H9 (cell line): Measurements from ENCODE around the gene PRRX2. TPM values are rescaled to one million over a fixed set of nuclear protein-coding genes. Genes with fewer than 3 reads are reported as not detected.

Experiments used
- DNase-seq: peaks from one replicate; pipeline ENCODE4 v3.0.0-alpha.2; 2017
- H2AFZ ChIP-seq: one replicate; pipeline ENCODE4 v1.6.1; 2013; ENCODE audit warnings: mild to moderate bottlenecking, low read length, control low read depth, moderate library complexity
- H2AK5ac ChIP-seq: 2 replicates; pipeline ENCODE4 v1.6.1; 2013; ENCODE audit warnings: low read length, control low read depth, mixed read lengths; ENCODE audit not compliant: insufficient read length
- H2BK120ac ChIP-seq: one replicate; pipeline ENCODE4 v1.6.1; 2013; ENCODE audit warnings: low read depth, mild to moderate bottlenecking, low read length, control low read depth, inconsistent platforms; ENCODE audit not compliant: poor library complexity, severe bottlenecking
- H2BK12ac ChIP-seq: 2 replicates; pipeline ENCODE4 v1.6.1; 2013; ENCODE audit warnings: low read length, control low read depth, mixed read lengths, low read depth; ENCODE audit not compliant: insufficient read length
- H2BK15ac ChIP-seq: 2 replicates; pipeline ENCODE4 v1.6.1; 2013; ENCODE audit warnings: low read depth, low read length, control low read depth
- H2BK20ac ChIP-seq: one replicate; pipeline ENCODE4 v1.6.1; 2013; ENCODE audit warnings: low read depth, mild to moderate bottlenecking, low read length, control low read depth, inconsistent platforms; ENCODE audit not compliant: poor library complexity, severe bottlenecking
- H2BK5ac ChIP-seq: 2 replicates; pipeline ENCODE4 v1.6.1; 2013; ENCODE audit warnings: low read length, control low read depth, mixed read lengths; ENCODE audit not compliant: insufficient read length
- H3K14ac ChIP-seq: 2 replicates; pipeline ENCODE4 v1.6.1; 2013; ENCODE audit warnings: low read length, control low read depth; ENCODE audit not compliant: insufficient read depth
- H3K18ac ChIP-seq: 2 replicates; pipeline ENCODE4 v1.6.1; 2013; ENCODE audit warnings: low read depth, mild to moderate bottlenecking, mixed read lengths, low read length, control low read depth; ENCODE audit not compliant: insufficient read length
- H3K23ac ChIP-seq: 2 replicates; pipeline ENCODE4 v1.6.1; 2013; ENCODE audit warnings: low read length, control low read depth, mixed read lengths, low read depth; ENCODE audit not compliant: insufficient read length
- H3K23me2 ChIP-seq: 2 replicates; pipeline ENCODE4 v1.6.1; 2013; ENCODE audit warnings: low read depth, mild to moderate bottlenecking, mixed read lengths, low read length, control low read depth; ENCODE audit not compliant: insufficient read length, poor library complexity, severe bottlenecking
- H3K27ac ChIP-seq: 2 replicates; pipeline ENCODE4 v1.5.1; 2013; ENCODE audit warnings: low read length, control low read depth, mixed read lengths, low read depth; ENCODE audit not compliant: insufficient read length
- H3K27me3 ChIP-seq: 2 replicates; pipeline ENCODE4 v1.6.1; 2013; ENCODE audit warnings: low read length, control low read depth, inconsistent platforms; ENCODE audit not compliant: insufficient read depth
- H3K4ac ChIP-seq: 2 replicates; pipeline ENCODE4 v1.6.1; 2013; ENCODE audit warnings: low read depth, mild to moderate bottlenecking, control low read depth, inconsistent platforms, low read length, moderate library complexity
- H3K4me1 ChIP-seq: 2 replicates; pipeline ENCODE4 v1.6.1; 2013; ENCODE audit warnings: low read length, control low read depth, inconsistent platforms; ENCODE audit not compliant: insufficient read depth
- H3K4me2 ChIP-seq: 2 replicates; pipeline ENCODE4 v1.6.1; 2013; ENCODE audit warnings: low read length, control low read depth, mixed read lengths; ENCODE audit not compliant: insufficient read length, insufficient read depth
- H3K56ac ChIP-seq: 2 replicates; pipeline ENCODE4 v1.6.1; 2013; ENCODE audit warnings: low read depth, mild to moderate bottlenecking, mixed read lengths, low read length, control low read depth; ENCODE audit not compliant: insufficient read length
- H3K79me1 ChIP-seq: 2 replicates; pipeline ENCODE4 v1.6.1; 2013; ENCODE audit warnings: low read depth, mild to moderate bottlenecking, moderate library complexity, low read length, control low read depth, inconsistent platforms; ENCODE audit not compliant: insufficient read depth, poor library complexity, severe bottlenecking
- H3K79me2 ChIP-seq: 2 replicates; pipeline ENCODE4 v1.6.1; 2013; ENCODE audit warnings: low read length, control low read depth, inconsistent platforms; ENCODE audit not compliant: insufficient read depth
- H3K9ac ChIP-seq: 2 replicates; pipeline ENCODE4 v1.6.1; 2013; ENCODE audit warnings: low read length, control low read depth, mixed read lengths; ENCODE audit not compliant: insufficient read length; ENCODE audit errors: extremely low read depth
- H3K9me3 ChIP-seq: one replicate; pipeline ENCODE4 v1.6.1; 2013; ENCODE audit warnings: low read depth, low read length, inconsistent platforms; ENCODE audit not compliant: control insufficient read depth
- H3T11ph ChIP-seq: one replicate; pipeline ENCODE4 v1.6.1; 2013; ENCODE audit warnings: mild to moderate bottlenecking, low read length, control low read depth, inconsistent platforms
- H4K20me1 ChIP-seq: one replicate; pipeline ENCODE4 v1.6.1; 2013; ENCODE audit not compliant: control insufficient read depth, insufficient read length, insufficient read depth
- H4K5ac ChIP-seq: 2 replicates; pipeline ENCODE4 v1.6.1; 2013; ENCODE audit warnings: low read depth, mild to moderate bottlenecking, mixed read lengths, low read length, control low read depth; ENCODE audit not compliant: insufficient read length
- H4K8ac ChIP-seq: replicated peaks from 2 replicates; pipeline ENCODE4 v1.6.1; 2013; ENCODE audit warnings: low read length, control low read depth, mixed read lengths, low read depth; ENCODE audit not compliant: insufficient read length
- H4K91ac ChIP-seq: 2 replicates; pipeline ENCODE4 v1.6.1; 2013; ENCODE audit warnings: low read depth, mild to moderate bottlenecking, moderate library complexity, mixed read lengths, low read length, control low read depth; ENCODE audit not compliant: insufficient read length
- H3K27ac Mint-ChIP-seq, 3 experiments: 2 replicates in 2 of 3; 3 replicates in 1 of 3; pipeline ENCODE4 v1.8.0; 2020 to 2021; ENCODE audit warnings: mixed read lengths in 3 of 3, mild to moderate bottlenecking in 1 of 3, moderate library complexity in 1 of 3
- H3K27me3 Mint-ChIP-seq: 2 replicates; pipeline ENCODE4 v1.8.0; 2021; ENCODE audit warnings: low read depth, mild to moderate bottlenecking, moderate library complexity, mixed read lengths
- H3K36me3 Mint-ChIP-seq, 3 experiments: 2 replicates in 2 of 3; 3 replicates in 1 of 3; pipeline ENCODE4 v1.8.0; 2020 to 2021; ENCODE audit warnings: low read depth in 3 of 3, mixed read lengths in 3 of 3; ENCODE audit not compliant: insufficient read depth in 1 of 3
- H3K4me1 Mint-ChIP-seq, 2 experiments: 2 replicates each; pipeline ENCODE4 v1.8.0; 2020; ENCODE audit warnings: mixed read lengths in 2 of 2
- H3K4me3 Mint-ChIP-seq, 2 experiments: 2 replicates in 1 of 2; 3 replicates in 1 of 2; pipeline ENCODE4 v1.8.0; 2020 to 2021; ENCODE audit warnings: mild to moderate bottlenecking in 2 of 2, mixed read lengths in 2 of 2, moderate library complexity in 1 of 2
- H3K9me3 Mint-ChIP-seq, 2 experiments: 2 replicates in 1 of 2; 3 replicates in 1 of 2; pipeline ENCODE4 v1.8.0; 2020; ENCODE audit warnings: mild to moderate bottlenecking in 2 of 2, mixed read lengths in 2 of 2, moderate library complexity in 1 of 2
- WGBS: extraction: QIAGEN DNeasy Blood & Tissue Kit; methylation state at CpG from one replicate; pipeline ENCODE4 v1.1.7; 2013; ENCODE audit warnings: missing lambda C conversion rate, low lambda C conversion rate, mixed read lengths; ENCODE audit not compliant: insufficient read length; ENCODE audit errors: extremely low coverage; 5-methylcytosine and 5-hydroxymethylcytosine counted together
- total RNA-seq: library from RNA; stranded (reverse); gene quantifications from 2 replicates; pipeline ENCODE4 v1.2.1, GENCODE V29; 2021
- TF ChIP-seq, protein P1 (sequence below): fragments of 200-600 bp; sonication (generic); conservative IDR thresholded peaks from 3 replicates; pipeline ENCODE4 v1.8.0; 2021; ENCODE audit warnings: antibody characterized with exemption, mild to moderate bottlenecking

PRRX2 gene
- total RNA-seq, 1 experiment from 2014 or later: 3.9 TPM

DNA sequence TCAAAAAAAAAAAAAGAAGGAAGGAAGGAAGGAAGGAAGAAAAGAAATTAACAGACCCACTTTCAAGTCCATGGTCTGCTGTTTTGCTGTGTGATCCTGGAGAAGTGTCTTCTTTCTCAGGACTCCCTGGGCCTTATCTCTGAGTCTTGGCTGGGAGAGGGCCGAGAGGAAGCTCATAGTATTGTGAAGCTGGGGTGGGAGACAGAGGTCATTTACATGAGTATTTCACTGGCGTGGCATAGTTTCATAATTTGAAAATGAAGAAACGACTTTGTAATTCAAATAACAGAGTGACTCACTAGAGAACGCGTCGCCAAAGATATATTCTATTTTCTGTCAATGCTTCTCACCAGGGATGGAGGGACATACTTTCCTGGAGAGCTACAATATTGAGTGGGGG, 42.1 kb upstream of the PRRX2 start:
- Histone ChIP-seq H3K23ac (no peak overlapping the region), H4K91ac (no peak overlapping the region), H3K23me2 (peaks cover 15% of the 10 kb centered on the region), H4K20me1 (no peaks in the 10 kb centered on the region), H3K79me1 (peaks cover 6% of the 10 kb centered on the region), H3K4me1 (0 out of 2 replicates have a peak, but pooled peaks cover 2% of the 10 kb centered on the region), H2AFZ (no peak overlapping the region), H3K79me2 (peaks cover 20% of the 10 kb centered on the region), H2BK20ac (no peak overlapping the region), H2BK5ac (no peak overlapping the region), H3K9me3 (no peaks in the 10 kb centered on the region), H2BK15ac (no peak overlapping the region), H2BK12ac (no peak overlapping the region), H3K18ac (no peak overlapping the region), H3K4ac (no peak overlapping the region), H3K4me2 (no peak overlapping the region), H3K14ac (no peak overlapping the region), H3K27ac (no peak overlapping the region), H4K5ac (no peak overlapping the region), H3K56ac (no peak overlapping the region), H3T11ph (no peak overlapping the region), H3K27me3 (peaks cover 22% of the 10 kb centered on the region), H2AK5ac (no peak overlapping the region), H3K9ac (no peak overlapping the region), H4K8ac (no peak overlapping the region), H2BK120ac (no peak overlapping the region)
- TF ChIP-seq, protein P1, sequence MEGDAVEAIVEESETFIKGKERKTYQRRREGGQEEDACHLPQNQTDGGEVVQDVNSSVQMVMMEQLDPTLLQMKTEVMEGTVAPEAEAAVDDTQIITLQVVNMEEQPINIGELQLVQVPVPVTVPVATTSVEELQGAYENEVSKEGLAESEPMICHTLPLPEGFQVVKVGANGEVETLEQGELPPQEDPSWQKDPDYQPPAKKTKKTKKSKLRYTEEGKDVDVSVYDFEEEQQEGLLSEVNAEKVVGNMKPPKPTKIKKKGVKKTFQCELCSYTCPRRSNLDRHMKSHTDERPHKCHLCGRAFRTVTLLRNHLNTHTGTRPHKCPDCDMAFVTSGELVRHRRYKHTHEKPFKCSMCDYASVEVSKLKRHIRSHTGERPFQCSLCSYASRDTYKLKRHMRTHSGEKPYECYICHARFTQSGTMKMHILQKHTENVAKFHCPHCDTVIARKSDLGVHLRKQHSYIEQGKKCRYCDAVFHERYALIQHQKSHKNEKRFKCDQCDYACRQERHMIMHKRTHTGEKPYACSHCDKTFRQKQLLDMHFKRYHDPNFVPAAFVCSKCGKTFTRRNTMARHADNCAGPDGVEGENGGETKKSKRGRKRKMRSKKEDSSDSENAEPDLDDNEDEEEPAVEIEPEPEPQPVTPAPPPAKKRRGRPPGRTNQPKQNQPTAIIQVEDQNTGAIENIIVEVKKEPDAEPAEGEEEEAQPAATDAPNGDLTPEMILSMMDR: no peak
- Mint-ChIP-seq H3K4me1 (peaks cover 28 to 35% of the 10 kb centered on the region in 2 experiments), H3K9me3 (peaks cover 0 to 6% of the 10 kb centered on the region in 2 experiments; a peak in 3 of 5 replicates), H3K27ac (no peak overlapping the region; a peak in 1 of 7 replicates), H3K36me3 (peaks cover 3 to 7% (median 7%) of the 10 kb centered on the region in 3 experiments; a peak in 6 of 7 replicates), H3K4me3 (no peak overlapping the region), H3K27me3 (peaks cover 40% of the 10 kb centered on the region)
- WGBS: no CpG with 5 or more reads among the region's 6 CpGs
- no peak for DNase-seq
